T-helper 2 cell (primary cell): Measurements from ENCODE around the gene PNRC2.
A peak's percentile ranks its signal among the peaks of the same experiment; 100 is the strongest.
"Not testable (repeated sequence)": the region's sequence is repeated elsewhere in the genome, so short reads cannot be mapped to it uniquely, and the experiment has no call there.

Source experiments
- DNase-seq, 5 experiments: peaks; one replicate each; pipeline versions ENCODE4 v3.0.0 to v3.0.0-alpha.2; 2012 to 2022

Gene PNRC2

GRCh38 chr1:23992011-23992410, 32.4 kb downstream of the PNRC2 start:
- not testable (repeated sequence) for DNase-seq

- peak in 1 of 5 experiments; percentile 48 for DNase-seq
Observed at GRCh38 chr1:23995431-23995837, 35.8 kb downstream of the PNRC2 start.

GRCh38 chr1:23996700-23997229, 37.1 kb downstream of the PNRC2 start:
- DNase-seq = no peak

- DNase-seq = no peak
Observed at GRCh38 chr1:23997812-23998211, 38.2 kb downstream of the PNRC2 start.

- DNase-seq = no peak
Observed at GRCh38 chr1:23999156-23999671, 39.6 kb downstream of the PNRC2 start.

- no peak for DNase-seq
Observed at GRCh38 chr1:24002695-24003094, 43.1 kb downstream of the PNRC2 start.

GRCh38 chr1:24003331-24003972, 43.8 kb downstream of the PNRC2 start:
- DNase-seq = peak in 1 of 5 experiments; percentile 34

- no peak for DNase-seq
Observed at GRCh38 chr1:24004132-24004531, 44.5 kb downstream of the PNRC2 start.

- no peak for DNase-seq
Observed at GRCh38 chr1:24005163-24005562, 45.5 kb downstream of the PNRC2 start.

GRCh38 chr1:24007079-24007478, 47.5 kb downstream of the PNRC2 start:
- DNase-seq = no peak

GRCh38 chr1:24008574-24009184, 49.1 kb downstream of the PNRC2 start:
- not testable (repeated sequence) for DNase-seq

GRCh38 chr1:24009406-24009805, 49.8 kb downstream of the PNRC2 start:
- no peak for DNase-seq

GRCh38 chr1:24010650-24011049, 51.0 kb downstream of the PNRC2 start:
- DNase-seq = no peak

GRCh38 chr1:24012878-24013277, 53.2 kb downstream of the PNRC2 start:
- not testable (repeated sequence) for DNase-seq
